ENCODE measurements around the gene RXRA.

DNA sequence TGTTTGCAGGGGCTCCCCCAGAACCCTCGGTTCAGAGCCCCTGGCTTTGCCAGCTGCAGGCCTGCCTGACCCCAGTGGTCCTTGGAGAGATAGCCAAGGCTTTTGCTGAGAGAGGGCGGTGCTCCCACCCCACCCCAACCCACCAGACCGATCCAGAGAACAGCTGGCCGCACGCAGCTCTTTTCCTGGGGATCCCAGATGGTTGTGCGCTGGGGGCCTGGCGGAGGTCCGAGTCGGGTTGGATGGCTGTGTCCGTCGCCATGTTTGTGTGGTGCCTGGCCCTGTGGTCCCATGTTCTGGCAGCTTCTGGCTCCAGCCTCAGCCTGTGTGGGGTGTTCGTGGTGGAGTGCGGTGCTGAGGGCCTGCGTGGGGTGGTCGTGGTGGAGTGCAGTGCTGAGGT lies 97.5 kb downstream of the RXRA start:
- TF ChIP-seq CTCF (IDR thresholded peaks at IDR 0.05) = no peak
- TF ChIP-seq POLR2A (IDR thresholded peaks at IDR 0.05) = no peak
- TF ChIP-seq EP300 (IDR thresholded peaks at IDR 0.05; ENCODE audit: low read depth) = no peak

Measured in transverse colon (tissue), 3 donors.